ENCODE results near the gene FBXO8.

DNA sequence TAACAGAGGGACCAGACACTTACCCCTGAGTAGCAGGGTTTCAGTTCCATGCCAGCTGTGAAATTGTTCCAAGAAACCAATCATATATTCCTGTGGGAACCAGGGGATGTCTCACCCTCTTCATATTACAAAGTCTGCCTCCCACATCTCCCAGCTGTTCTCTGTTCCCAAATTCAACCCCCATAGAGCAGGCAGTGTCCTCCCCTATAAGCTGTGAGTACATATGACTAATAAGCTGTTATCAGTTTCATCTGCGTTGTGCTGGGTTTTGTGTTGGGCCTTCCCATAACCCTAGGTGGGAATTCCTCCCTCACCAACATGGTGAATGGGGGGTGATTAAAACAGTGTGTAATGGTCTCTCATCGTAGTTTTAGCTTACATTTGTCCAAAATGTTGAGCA is 41.3 kb upstream of the FBXO8 start:
- TF ChIP-seq, protein P1, sequence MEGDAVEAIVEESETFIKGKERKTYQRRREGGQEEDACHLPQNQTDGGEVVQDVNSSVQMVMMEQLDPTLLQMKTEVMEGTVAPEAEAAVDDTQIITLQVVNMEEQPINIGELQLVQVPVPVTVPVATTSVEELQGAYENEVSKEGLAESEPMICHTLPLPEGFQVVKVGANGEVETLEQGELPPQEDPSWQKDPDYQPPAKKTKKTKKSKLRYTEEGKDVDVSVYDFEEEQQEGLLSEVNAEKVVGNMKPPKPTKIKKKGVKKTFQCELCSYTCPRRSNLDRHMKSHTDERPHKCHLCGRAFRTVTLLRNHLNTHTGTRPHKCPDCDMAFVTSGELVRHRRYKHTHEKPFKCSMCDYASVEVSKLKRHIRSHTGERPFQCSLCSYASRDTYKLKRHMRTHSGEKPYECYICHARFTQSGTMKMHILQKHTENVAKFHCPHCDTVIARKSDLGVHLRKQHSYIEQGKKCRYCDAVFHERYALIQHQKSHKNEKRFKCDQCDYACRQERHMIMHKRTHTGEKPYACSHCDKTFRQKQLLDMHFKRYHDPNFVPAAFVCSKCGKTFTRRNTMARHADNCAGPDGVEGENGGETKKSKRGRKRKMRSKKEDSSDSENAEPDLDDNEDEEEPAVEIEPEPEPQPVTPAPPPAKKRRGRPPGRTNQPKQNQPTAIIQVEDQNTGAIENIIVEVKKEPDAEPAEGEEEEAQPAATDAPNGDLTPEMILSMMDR (IDR thresholded peaks at IDR 0.05; ENCODE audit: low read depth, low read length), result no peak
- no peak for TF ChIP-seq POLR2A (IDR thresholded peaks at IDR 0.05; ENCODE audit: extremely low read depth, insufficient read length)

Measured in NB4 (cell line).